SU-DHL-6 (cell line): ENCODE results near the gene HTR2C.

Experiments used
- H2AFZ ChIP-seq: fragments of 200-600 bp; sonication (generic); 2 replicates; pipeline ENCODE4 v1.6.1; 2014; ENCODE audit warnings: low read depth, mild to moderate bottlenecking, moderate library complexity, mixed read lengths, antibody characterized with exemption, low read length; ENCODE audit not compliant: severe bottlenecking
- H3F3A ChIP-seq: fragments of 200-600 bp; shearing (Covaris generic); 2 replicates; pipeline ENCODE4 v1.6.0; 2016; ENCODE audit warnings: antibody characterized with exemption, mild to moderate bottlenecking; ENCODE audit not compliant: insufficient read depth
- H3K27ac ChIP-seq: fragments of 200-600 bp; sonication (generic); 2 replicates; pipeline ENCODE4 v1.5.1; 2016; ENCODE audit warnings: low read depth, mild to moderate bottlenecking, low read length, moderate library complexity, mixed read lengths
- H3K27me3 ChIP-seq: fragments of 200-600 bp; sonication (generic), shearing (Covaris generic); 2 replicates; pipeline ENCODE4 v1.6.0; 2014; ENCODE audit warnings: mild to moderate bottlenecking, low read length
- H3K36me3 ChIP-seq: fragments of 200-600 bp; sonication (generic); 2 replicates; pipeline ENCODE4 v1.6.1; 2014; ENCODE audit warnings: mild to moderate bottlenecking, low read length, mixed read lengths
- H3K4me2 ChIP-seq: fragments of 300-600, 200-600 bp; shearing (Covaris generic), sonication (generic); 2 replicates; pipeline ENCODE4 v1.6.0; 2014; ENCODE audit warnings: low read length, low read depth, mild to moderate bottlenecking; ENCODE audit not compliant: poor library complexity, severe bottlenecking
- H3K4me3 ChIP-seq: fragments of 200-600 bp; sonication (generic); 2 replicates; pipeline ENCODE4 v1.5.1; 2014; ENCODE audit warnings: antibody characterized with exemption, low read length, mild to moderate bottlenecking, mixed read lengths; ENCODE audit not compliant: insufficient read depth, poor library complexity, severe bottlenecking
- H3K79me2 ChIP-seq: fragments of 200-600 bp; sonication (generic); 2 replicates; pipeline ENCODE4 v1.6.1; 2014; ENCODE audit warnings: mild to moderate bottlenecking, low read length, moderate library complexity; ENCODE audit not compliant: insufficient read depth
- H3K9ac ChIP-seq: fragments of 200-600 bp; sonication (generic); 2 replicates; pipeline ENCODE4 v1.7.0; 2014; ENCODE audit warnings: mild to moderate bottlenecking, low read length
- H3K9me2 ChIP-seq: fragments of 200-600 bp; sonication (generic); replicated peaks from 2 replicates; pipeline ENCODE4 v1.6.1; 2014; ENCODE audit warnings: low read length; ENCODE audit not compliant: insufficient read depth
- H3K9me3 ChIP-seq: fragments of 200-600 bp; sonication (generic); 2 replicates; pipeline ENCODE4 v1.6.1; 2014; ENCODE audit warnings: low read length, mixed read lengths; ENCODE audit not compliant: insufficient read depth
- H4K20me1 ChIP-seq: fragments of 200-600 bp; sonication (generic); 2 replicates; pipeline ENCODE4 v1.6.1; 2014; ENCODE audit warnings: low read depth, mild to moderate bottlenecking, antibody characterized with exemption, low read length, moderate library complexity, mixed read lengths
- EZH2phosphoT487 ChIP-seq: fragments of 200-600 bp; sonication (generic), shearing (Covaris generic); conservative IDR thresholded peaks from 2 replicates; pipeline ENCODE4 v1.6.1; 2018; ENCODE audit warnings: mild to moderate bottlenecking, antibody characterized with exemption, low read length, moderate library complexity, mixed read lengths
- TF ChIP-seq, protein P1 (sequence below): fragments of 200-600 bp; sonication (generic); IDR thresholded peaks from one replicate; pipeline ENCODE4 v1.5.1; 2017; ENCODE audit warnings: antibody characterized with exemption, mild to moderate bottlenecking, low read length, moderate library complexity; ENCODE audit not compliant: insufficient read depth, poor library complexity, severe bottlenecking

The HTR2C gene

DNA sequence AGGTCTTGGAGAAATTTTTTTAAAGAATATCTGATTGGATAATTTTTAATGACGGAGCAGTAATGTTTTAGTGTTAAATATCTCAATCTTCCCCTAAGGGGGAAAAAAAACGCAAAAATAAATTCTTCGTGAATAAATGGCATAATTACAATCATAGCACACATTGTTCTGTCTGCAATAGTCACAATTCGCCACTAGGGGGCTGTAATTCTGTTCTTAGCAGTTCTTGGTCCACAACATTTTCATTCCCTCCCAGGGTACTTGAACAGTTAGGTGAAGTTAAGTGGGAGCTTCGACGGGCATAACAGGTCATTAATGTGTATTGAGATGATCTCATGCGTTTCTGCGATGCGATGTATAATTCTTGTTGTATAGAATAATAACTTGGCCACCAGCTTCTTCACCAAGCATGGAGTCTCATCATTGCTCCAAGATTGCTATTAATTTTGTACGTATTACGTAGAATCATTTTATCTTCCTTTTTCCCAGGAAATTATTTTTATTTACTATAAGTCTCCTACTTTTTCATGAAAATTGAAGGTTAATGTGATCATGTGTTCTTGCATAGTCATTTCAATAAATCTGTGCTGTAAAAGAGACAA, 27.2 kb downstream of the HTR2C start:
- no peak overlapping the region for H3K27ac ChIP-seq
- no peak overlapping the region for H3K9ac ChIP-seq
- no peaks in the 10 kb centered on the region for H3K36me3 ChIP-seq
- TF ChIP-seq, protein P1, sequence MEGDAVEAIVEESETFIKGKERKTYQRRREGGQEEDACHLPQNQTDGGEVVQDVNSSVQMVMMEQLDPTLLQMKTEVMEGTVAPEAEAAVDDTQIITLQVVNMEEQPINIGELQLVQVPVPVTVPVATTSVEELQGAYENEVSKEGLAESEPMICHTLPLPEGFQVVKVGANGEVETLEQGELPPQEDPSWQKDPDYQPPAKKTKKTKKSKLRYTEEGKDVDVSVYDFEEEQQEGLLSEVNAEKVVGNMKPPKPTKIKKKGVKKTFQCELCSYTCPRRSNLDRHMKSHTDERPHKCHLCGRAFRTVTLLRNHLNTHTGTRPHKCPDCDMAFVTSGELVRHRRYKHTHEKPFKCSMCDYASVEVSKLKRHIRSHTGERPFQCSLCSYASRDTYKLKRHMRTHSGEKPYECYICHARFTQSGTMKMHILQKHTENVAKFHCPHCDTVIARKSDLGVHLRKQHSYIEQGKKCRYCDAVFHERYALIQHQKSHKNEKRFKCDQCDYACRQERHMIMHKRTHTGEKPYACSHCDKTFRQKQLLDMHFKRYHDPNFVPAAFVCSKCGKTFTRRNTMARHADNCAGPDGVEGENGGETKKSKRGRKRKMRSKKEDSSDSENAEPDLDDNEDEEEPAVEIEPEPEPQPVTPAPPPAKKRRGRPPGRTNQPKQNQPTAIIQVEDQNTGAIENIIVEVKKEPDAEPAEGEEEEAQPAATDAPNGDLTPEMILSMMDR: no peak
- no peak for TF ChIP-seq EZH2phosphoT487
- no peaks in the 10 kb centered on the region for H3K9me3 ChIP-seq
- no peak overlapping the region for H3K4me2 ChIP-seq
- H3K9me2 ChIP-seq: no peaks in the 10 kb centered on the region
- H3K4me3 ChIP-seq: no peak overlapping the region
- no peak overlapping the region for H2AFZ ChIP-seq
- H4K20me1 ChIP-seq: no peaks in the 10 kb centered on the region
- no peaks in the 10 kb centered on the region for H3K79me2 ChIP-seq
- H3K27me3 ChIP-seq: no peaks in the 10 kb centered on the region
- H3F3A ChIP-seq: no peaks in the 10 kb centered on the region

DNA sequence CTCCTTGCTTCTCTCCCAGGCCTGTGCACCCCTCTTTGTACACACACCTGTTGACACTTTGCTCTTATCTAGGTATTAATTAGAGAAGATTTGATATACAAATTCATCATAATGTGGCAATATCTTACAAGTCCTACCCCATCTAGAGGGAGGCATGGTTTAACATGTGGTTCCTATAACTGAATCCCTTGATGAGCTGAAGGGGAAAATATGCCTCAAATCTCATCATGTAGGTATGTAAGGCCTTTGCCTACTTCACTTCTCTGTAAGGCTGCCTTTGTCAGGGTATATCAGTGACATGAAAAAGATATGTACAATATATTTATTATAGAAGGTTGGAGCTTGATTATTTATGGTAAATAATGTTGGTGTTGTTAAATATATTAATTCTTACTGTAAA, 31.9 kb downstream of the HTR2C start:
- no peaks in the 10 kb centered on the region for H4K20me1 ChIP-seq

DNA sequence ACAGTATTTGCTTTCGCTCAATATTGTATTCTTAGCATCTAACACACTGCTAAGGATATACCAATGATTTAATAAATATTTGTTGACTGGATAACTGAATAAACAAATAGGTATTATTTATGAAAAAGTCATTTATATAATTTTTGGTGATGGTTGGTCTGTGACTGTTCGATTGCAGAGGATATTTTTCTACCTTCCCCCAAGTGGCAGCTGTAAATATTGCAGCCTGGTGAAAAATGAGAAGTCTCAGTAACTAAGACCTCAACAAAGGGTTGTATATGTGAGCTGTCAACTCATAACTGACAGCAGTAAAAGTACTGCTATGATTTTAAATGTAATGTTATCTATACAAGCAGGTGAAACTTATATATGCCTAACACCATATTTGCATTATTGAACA, 36.0 kb downstream of the HTR2C start:
- H3K79me2 ChIP-seq: no peaks in the 10 kb centered on the region
- no peaks in the 10 kb centered on the region for H3K9me2 ChIP-seq
- no peaks in the 10 kb centered on the region for H3K27me3 ChIP-seq
- no peak overlapping the region for H2AFZ ChIP-seq
- no peak overlapping the region for H3K27ac ChIP-seq
- TF ChIP-seq, protein P1: no peak
- TF ChIP-seq EZH2phosphoT487: no peak
- H3K4me2 ChIP-seq: no peak overlapping the region
- no peaks in the 10 kb centered on the region for H3K36me3 ChIP-seq
- no peaks in the 10 kb centered on the region for H3F3A ChIP-seq
- H3K9ac ChIP-seq: no peak overlapping the region
- no peak overlapping the region for H3K4me3 ChIP-seq
- H3K9me3 ChIP-seq: no peaks in the 10 kb centered on the region
- H4K20me1 ChIP-seq: no peaks in the 10 kb centered on the region

More for the DNA sequence above, 31.9 kb downstream of the HTR2C start:
- Histone ChIP-seq H2AFZ (no peak overlapping the region), H3K4me2 (no peak overlapping the region), H3K9me2 (no peaks in the 10 kb centered on the region), H3K9me3 (no peaks in the 10 kb centered on the region), H3K79me2 (no peaks in the 10 kb centered on the region), H3K27ac (no peak overlapping the region), H3K27me3 (no peaks in the 10 kb centered on the region), H3F3A (no peaks in the 10 kb centered on the region), H3K4me3 (no peak overlapping the region), H3K36me3 (no peaks in the 10 kb centered on the region), H3K9ac (no peak overlapping the region)
- no peak for TF ChIP-seq EZH2phosphoT487
- TF ChIP-seq, protein P1: no peak
